Hepatocyte (in vitro differentiated cells): ENCODE results near the gene OPCML. TPM values are rescaled to one million over a fixed set of nuclear protein-coding genes. Genes with fewer than 3 reads are reported as not detected.

Source experiments
- DNase-seq: peaks from one replicate; pipeline ENCODE4 v3.0.0-alpha.2; 2016; ENCODE audit warnings: low spot score
- H2AFZ ChIP-seq: fragments of 200-600 bp; sonication (generic); 2 replicates; pipeline ENCODE4 v1.6.0; 2016; ENCODE audit warnings: antibody characterized with exemption, mild to moderate bottlenecking
- H3K27ac ChIP-seq: fragments of 200-600 bp; sonication (generic); 2 replicates; pipeline ENCODE4 v1.5.1; 2016; ENCODE audit warnings: mild to moderate bottlenecking
- H3K27me3 ChIP-seq: fragments of 200-600 bp; sonication (generic); 2 replicates; pipeline ENCODE4 v1.6.1; 2016
- H3K36me3 ChIP-seq: fragments of 200-600 bp; sonication (generic); replicated peaks from 2 replicates; pipeline ENCODE4 v1.5.1; 2016; ENCODE audit warnings: low read depth; ENCODE audit not compliant: insufficient read depth
- H3K4me1 ChIP-seq: fragments of 200-600 bp; sonication (generic); 2 replicates; pipeline ENCODE4 v1.5.1; 2016; ENCODE audit warnings: mild to moderate bottlenecking, moderate library complexity; ENCODE audit not compliant: insufficient read depth
- H3K4me2 ChIP-seq: fragments of 200-600 bp; sonication (generic); 2 replicates; pipeline ENCODE4 v1.6.0; 2016
- H3K4me3 ChIP-seq: fragments of 200-600 bp; sonication (generic); 2 replicates; pipeline ENCODE4 v1.5.1; 2016; ENCODE audit warnings: mild to moderate bottlenecking
- H3K79me2 ChIP-seq: fragments of 200-600 bp; sonication (generic); 2 replicates; pipeline ENCODE4 v1.6.0; 2017; ENCODE audit warnings: mild to moderate bottlenecking
- H3K9me2 ChIP-seq: fragments of 200-600 bp; sonication (generic); replicated peaks from 2 replicates; pipeline ENCODE4 v1.6.0; 2017; ENCODE audit warnings: mild to moderate bottlenecking; ENCODE audit not compliant: insufficient read depth
- H3K9me3 ChIP-seq: fragments of 200-600 bp; sonication (generic); 2 replicates; pipeline ENCODE4 v1.5.1; 2016; ENCODE audit warnings: low read depth, mild to moderate bottlenecking
- H4K20me1 ChIP-seq: fragments of 200-600 bp; sonication (generic); 2 replicates; pipeline ENCODE4 v1.6.0; 2016; ENCODE audit warnings: mild to moderate bottlenecking; ENCODE audit not compliant: insufficient read depth, poor library complexity, severe bottlenecking
- EZH2 ChIP-seq: fragments of 200-600 bp; sonication (generic); IDR thresholded peaks from 2 replicates; pipeline ENCODE4 v1.6.1; 2016; ENCODE audit warnings: antibody characterized with exemption, mild to moderate bottlenecking, borderline replicate concordance
- EZH2phosphoT487 ChIP-seq: fragments of 200-600 bp; sonication (generic); IDR thresholded peaks from one replicate; pipeline ENCODE4 v1.6.1; 2018; ENCODE audit warnings: antibody characterized with exemption, mild to moderate bottlenecking, low read depth, moderate library complexity; ENCODE audit not compliant: unreplicated experiment, severe bottlenecking
- WGBS: methylation state at CpG from one replicate; pipeline ENCODE4 v1.1.6; 2016; ENCODE audit warnings: low lambda C conversion rate; ENCODE audit errors: missing lambda C conversion rate; 5-methylcytosine and 5-hydroxymethylcytosine counted together
- polyA plus RNA-seq: library from polyadenylated mRNA; unstranded; fragments of >200 nt; fragmentation: Nextera tagmentation; extraction: Ambion mirVana; gene quantifications from 2 replicates; pipeline ENCODE4 v1.2.1, GENCODE V29; 2016
- total RNA-seq: library from RNA; depleted of rRNA; stranded (reverse); fragments of >200 nt; gene quantifications from 2 replicates; pipeline ENCODE4 v1.2.3, GENCODE V29; 2014
- TF ChIP-seq, protein P1 (sequence below): fragments of 200-600 bp; sonication (generic); IDR thresholded peaks from 2 replicates; pipeline ENCODE4 v1.5.1; 2016; ENCODE audit warnings: antibody characterized with exemption, mild to moderate bottlenecking; ENCODE audit not compliant: poor library complexity

The OPCML gene
- total and polyA plus RNA-seq, 2 experiments from 2014 or later = 0.37 to 0.98 TPM

DNA sequence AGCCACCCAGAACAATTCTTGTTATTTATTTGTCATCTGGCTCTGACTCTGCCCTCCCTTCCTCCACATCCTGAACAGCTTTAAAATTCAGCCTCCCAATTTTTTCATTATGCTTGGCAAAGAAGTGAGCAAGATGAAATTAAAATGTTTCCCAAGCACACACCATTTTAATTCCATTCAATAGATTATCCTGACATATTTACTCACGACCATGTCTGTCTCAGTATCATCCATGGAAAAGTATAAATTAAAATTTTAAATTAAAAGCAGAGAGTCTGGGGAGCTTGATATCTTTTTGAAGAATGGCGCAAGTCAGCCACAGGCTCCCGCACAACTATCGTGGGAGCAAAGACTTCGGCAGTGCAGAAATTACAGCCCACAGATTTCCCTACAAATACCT, 862.4 kb downstream of the OPCML start:
- Histone ChIP-seq H3K4me2 (no peak overlapping the region), H3K79me2 (no peaks in the 10 kb centered on the region), H2AFZ (no peak overlapping the region), H3K9me2 (no peaks in the 10 kb centered on the region), H3K4me3 (no peak overlapping the region), H4K20me1 (no peaks in the 10 kb centered on the region), H3K27ac (no peak overlapping the region), H3K4me1 (no peaks in the 10 kb centered on the region), H3K36me3 (no peaks in the 10 kb centered on the region), H3K9me3 (no peaks in the 10 kb centered on the region), H3K27me3 (no peaks in the 10 kb centered on the region)
- no peak for TF ChIP-seq EZH2phosphoT487
- WGBS = 95% methylated on average over 5 of the region's 5 CpGs
- no peak for DNase-seq

DNA sequence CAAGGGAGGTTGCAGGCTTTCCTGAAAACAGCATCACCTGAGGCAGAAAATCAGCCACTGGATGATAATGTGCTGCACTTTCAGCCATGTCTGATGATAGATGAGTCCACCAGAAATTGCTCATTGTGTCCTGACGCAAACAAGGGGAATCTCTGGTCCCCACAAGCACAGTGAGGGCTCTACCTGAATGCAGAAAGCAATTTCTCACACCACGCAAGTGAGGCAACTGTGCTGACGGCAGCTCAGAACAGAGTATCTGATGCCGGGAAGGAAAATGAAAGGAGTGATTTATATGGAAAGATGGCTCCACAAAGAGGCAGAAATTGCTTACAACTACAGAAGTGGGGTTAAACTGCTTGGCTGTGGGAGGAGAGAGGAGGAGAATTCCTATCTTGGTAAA, 867.1 kb downstream of the OPCML start:
- H3K4me3 ChIP-seq = no peak overlapping the region
- TF ChIP-seq, protein P1, sequence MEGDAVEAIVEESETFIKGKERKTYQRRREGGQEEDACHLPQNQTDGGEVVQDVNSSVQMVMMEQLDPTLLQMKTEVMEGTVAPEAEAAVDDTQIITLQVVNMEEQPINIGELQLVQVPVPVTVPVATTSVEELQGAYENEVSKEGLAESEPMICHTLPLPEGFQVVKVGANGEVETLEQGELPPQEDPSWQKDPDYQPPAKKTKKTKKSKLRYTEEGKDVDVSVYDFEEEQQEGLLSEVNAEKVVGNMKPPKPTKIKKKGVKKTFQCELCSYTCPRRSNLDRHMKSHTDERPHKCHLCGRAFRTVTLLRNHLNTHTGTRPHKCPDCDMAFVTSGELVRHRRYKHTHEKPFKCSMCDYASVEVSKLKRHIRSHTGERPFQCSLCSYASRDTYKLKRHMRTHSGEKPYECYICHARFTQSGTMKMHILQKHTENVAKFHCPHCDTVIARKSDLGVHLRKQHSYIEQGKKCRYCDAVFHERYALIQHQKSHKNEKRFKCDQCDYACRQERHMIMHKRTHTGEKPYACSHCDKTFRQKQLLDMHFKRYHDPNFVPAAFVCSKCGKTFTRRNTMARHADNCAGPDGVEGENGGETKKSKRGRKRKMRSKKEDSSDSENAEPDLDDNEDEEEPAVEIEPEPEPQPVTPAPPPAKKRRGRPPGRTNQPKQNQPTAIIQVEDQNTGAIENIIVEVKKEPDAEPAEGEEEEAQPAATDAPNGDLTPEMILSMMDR = no peak
- TF ChIP-seq EZH2phosphoT487 = no peak
- no peak for TF ChIP-seq EZH2
- no peaks in the 10 kb centered on the region for H3K36me3 ChIP-seq
- no peaks in the 10 kb centered on the region for H3K4me1 ChIP-seq
- no peak overlapping the region for H3K4me2 ChIP-seq
- H3K27ac ChIP-seq = no peak overlapping the region
- no peak for DNase-seq
- H3K79me2 ChIP-seq = no peaks in the 10 kb centered on the region
- no peaks in the 10 kb centered on the region for H3K9me3 ChIP-seq
- H4K20me1 ChIP-seq = no peaks in the 10 kb centered on the region
- H2AFZ ChIP-seq = no peak overlapping the region
- H3K9me2 ChIP-seq = no peaks in the 10 kb centered on the region
- 87% methylated on average over 4 of the region's 4 CpGs for WGBS
- H3K27me3 ChIP-seq = no peaks in the 10 kb centered on the region

DNA sequence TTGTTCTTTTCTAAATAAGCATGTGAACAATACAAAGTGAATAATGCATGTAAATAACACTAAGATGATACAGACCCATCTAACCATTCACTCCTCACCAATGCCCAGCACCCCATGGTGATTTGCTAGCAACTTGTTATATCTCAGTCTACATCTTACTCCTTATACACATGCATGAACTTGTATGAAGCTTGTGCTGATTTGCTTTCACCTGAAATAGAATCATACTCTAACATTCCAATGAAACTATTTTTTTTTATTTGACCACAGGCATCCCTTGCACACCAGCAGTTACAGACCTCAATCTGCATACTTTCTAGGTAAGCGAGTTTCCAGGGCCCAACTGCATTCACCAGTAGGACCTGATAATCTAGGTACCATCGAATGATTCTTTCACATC, 873.6 kb downstream of the OPCML start:
- Histone ChIP-seq H3K27ac (no peak overlapping the region), H3K4me2 (no peak overlapping the region), H3K79me2 (no peaks in the 10 kb centered on the region), H3K36me3 (no peaks in the 10 kb centered on the region), H2AFZ (no peak overlapping the region), H3K9me3 (no peaks in the 10 kb centered on the region), H4K20me1 (no peaks in the 10 kb centered on the region), H3K9me2 (no peaks in the 10 kb centered on the region), H3K4me3 (no peak overlapping the region), H3K4me1 (no peaks in the 10 kb centered on the region), H3K27me3 (no peaks in the 10 kb centered on the region)
- TF ChIP-seq, protein P1 = no peak
- no peak for TF ChIP-seq EZH2
- TF ChIP-seq EZH2phosphoT487 = no peak
- 84% methylated on average over 2 of the region's 2 CpGs for WGBS
- no peak for DNase-seq

- Histone ChIP-seq H3K4me2 (no peak overlapping the region), H3K9me2 (no peaks in the 10 kb centered on the region), H3K27me3 (no peaks in the 10 kb centered on the region), H3K4me1 (no peaks in the 10 kb centered on the region), H4K20me1 (no peaks in the 10 kb centered on the region), H3K9me3 (no peaks in the 10 kb centered on the region), H3K79me2 (no peaks in the 10 kb centered on the region), H3K36me3 (no peaks in the 10 kb centered on the region), H3K4me3 (no peak overlapping the region), H3K27ac (no peak overlapping the region), H2AFZ (no peak overlapping the region)
- TF ChIP-seq EZH2 = no peak
- no peak for TF ChIP-seq EZH2phosphoT487
- TF ChIP-seq, protein P1 = no peak
- WGBS = 92% methylated on average over 4 of the region's 4 CpGs
- no peak for DNase-seq
These were observed 874.3 kb downstream of the OPCML start for GRCh38 chr11:132658004-132658403.
